ENCODE measurements around the gene RNF135. TPM values are rescaled to one million over a fixed set of nuclear protein-coding genes. Genes with fewer than 3 reads are reported as not detected.

Gene RNF135
- total RNA-seq, 1 experiment from 2014 or later = 11.2 TPM

- POLR2A ChIA-PET = no interaction called here
- TF ChIP-seq FOSL1 (IDR thresholded peaks at IDR 0.05; ENCODE audit: low read depth) (no peak), JUND (IDR thresholded peaks at IDR 0.05) (no peak), POLR2AphosphoS5 (IDR thresholded peaks at IDR 0.05; ENCODE audit: low read depth, low read length) (no peak), RAD21 (IDR thresholded peaks at IDR 0.05; ENCODE audit: low read depth) (no peak), REST (IDR thresholded peaks at IDR 0.05; ENCODE audit: low read depth) (no peak), ELF1 (IDR thresholded peaks at IDR 0.05; ENCODE audit: borderline replicate concordance, low read depth) (no peak), ZNF274 (IDR thresholded peaks at IDR 0.05; ENCODE audit: low read depth, low read length) (no peak), SIN3A (IDR thresholded peaks at IDR 0.05; ENCODE audit: low read depth) (no peak), EZH2 (IDR thresholded peaks at IDR 0.05) (no peak), TCF7L2 (IDR thresholded peaks at IDR 0.05; ENCODE audit: borderline replicate concordance, extremely low read depth, insufficient read depth, insufficient read length) (no peak), CTCF (IDR thresholded peaks at IDR 0.05 in 2 of 3, conservative IDR thresholded peaks at IDR 0.05 in 1 of 3; ENCODE audit: borderline replicate concordance in 1 of 3, insufficient read depth in 1 of 3, low read depth in 2 of 3, low read length in 2 of 3) (no peak), CBX3 (IDR thresholded peaks at IDR 0.05; ENCODE audit: low read depth) (no peak), ZFX (IDR thresholded peaks at IDR 0.05) (no peak)
- TF ChIP-seq, protein P1, sequence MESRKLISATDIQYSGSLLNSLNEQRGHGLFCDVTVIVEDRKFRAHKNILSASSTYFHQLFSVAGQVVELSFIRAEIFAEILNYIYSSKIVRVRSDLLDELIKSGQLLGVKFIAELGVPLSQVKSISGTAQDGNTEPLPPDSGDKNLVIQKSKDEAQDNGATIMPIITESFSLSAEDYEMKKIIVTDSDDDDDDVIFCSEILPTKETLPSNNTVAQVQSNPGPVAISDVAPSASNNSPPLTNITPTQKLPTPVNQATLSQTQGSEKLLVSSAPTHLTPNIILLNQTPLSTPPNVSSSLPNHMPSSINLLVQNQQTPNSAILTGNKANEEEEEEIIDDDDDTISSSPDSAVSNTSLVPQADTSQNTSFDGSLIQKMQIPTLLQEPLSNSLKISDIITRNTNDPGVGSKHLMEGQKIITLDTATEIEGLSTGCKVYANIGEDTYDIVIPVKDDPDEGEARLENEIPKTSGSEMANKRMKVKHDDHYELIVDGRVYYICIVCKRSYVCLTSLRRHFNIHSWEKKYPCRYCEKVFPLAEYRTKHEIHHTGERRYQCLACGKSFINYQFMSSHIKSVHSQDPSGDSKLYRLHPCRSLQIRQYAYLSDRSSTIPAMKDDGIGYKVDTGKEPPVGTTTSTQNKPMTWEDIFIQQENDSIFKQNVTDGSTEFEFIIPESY (IDR thresholded peaks at IDR 0.05; ENCODE audit: extremely low read depth, insufficient replicate concordance, low read length) = no peak
- TF ChIP-seq, protein P2, sequence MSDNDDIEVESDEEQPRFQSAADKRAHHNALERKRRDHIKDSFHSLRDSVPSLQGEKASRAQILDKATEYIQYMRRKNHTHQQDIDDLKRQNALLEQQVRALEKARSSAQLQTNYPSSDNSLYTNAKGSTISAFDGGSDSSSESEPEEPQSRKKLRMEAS (IDR thresholded peaks at IDR 0.05) = no peak
- TF ChIP-seq, protein P3, sequence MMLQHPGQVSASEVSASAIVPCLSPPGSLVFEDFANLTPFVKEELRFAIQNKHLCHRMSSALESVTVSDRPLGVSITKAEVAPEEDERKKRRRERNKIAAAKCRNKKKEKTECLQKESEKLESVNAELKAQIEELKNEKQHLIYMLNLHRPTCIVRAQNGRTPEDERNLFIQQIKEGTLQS (IDR thresholded peaks at IDR 0.05) = no peak
These were observed 48.2 kb downstream of the RNF135 start for GRCh38 chr17:31019004-31019403.

More at GRCh38 chr17:31019004-31019403, 48.2 kb downstream of the RNF135 start:
- no peaks in the 10 kb centered on the region for H3K79me2 ChIP-seq (ENCODE audit: insufficient read depth, low read length)
- ATAC-seq = no peak
- BruUV-seq (replicated peaks) = no TSS peak
- no peaks in the 10 kb centered on the region for H3K9me2 ChIP-seq (ENCODE audit: insufficient read depth)
- H3K36me3 ChIP-seq (ENCODE audit: control insufficient read depth in 1 of 2, insufficient read depth in 2 of 2, low read length in 2 of 2) = no peaks in the 10 kb centered on the region
- no peak overlapping the region for H2AFZ ChIP-seq (ENCODE audit: low read depth, low read length, poor library complexity, severe bottlenecking)
- H3K4me2 ChIP-seq (ENCODE audit: low read length) = no peak overlapping the region
- RAD21 ChIA-PET (ENCODE audit: low non-redundant PET in 1 of 2, low total read pairs in 2 of 2, uncharacterized antibody in 2 of 2, unreplicated experiment in 2 of 2) = no interaction called here
- no peaks in the 10 kb centered on the region for H4K20me1 ChIP-seq (ENCODE audit: insufficient read depth)
- no peaks in the 10 kb centered on the region for H3K4me1 ChIP-seq (ENCODE audit: control insufficient read depth in 1 of 2, insufficient read depth in 2 of 2, low read length in 2 of 2)
- H3K27me3 ChIP-seq (ENCODE audit: insufficient read depth, low read length) = no peaks in the 10 kb centered on the region
- H3K9me3 ChIP-seq (ENCODE audit: control insufficient read depth in 1 of 2, insufficient read depth in 1 of 2, low read depth in 1 of 2, low read length in 2 of 2) = no peaks in the 10 kb centered on the region
- no peak overlapping the region for H3K9ac ChIP-seq (ENCODE audit: low read length)
- no peak overlapping the region for H3K4me3 ChIP-seq (replicated peaks in 1 of 2; ENCODE audit: low read depth in 1 of 2, low read length in 2 of 2)
- CTCF ChIA-PET = no interaction called here
- no peak for DNase-seq (ENCODE audit: low read depth, low spot score)
- intact Hi-C loops (cut with micrococcal nuclease) = no loop called here
- H3K27ac ChIP-seq (ENCODE audit: low read depth, low read length) = no peak overlapping the region

All from HCT116 (cell line).